VCaP (cell line): Measurements from ENCODE around the gene MGLL.

Experiments
- H3K27ac ChIP-seq: fragments of 450-650 bp; 2 replicates; pipeline ENCODE4 v1.5.1; 2017
- CTCF ChIP-seq: fragments of 450-650 bp; conservative IDR thresholded peaks from 2 replicates; pipeline ENCODE4 v1.5.1; 2017; ENCODE audit warnings: mild to moderate bottlenecking, moderate library complexity

Gene MGLL

GRCh38 chr3:127734754-127735473, 87.4 kb downstream of the MGLL start:
- no peak for TF ChIP-seq CTCF
- peak overlapping the region; percentile 98 for H3K27ac ChIP-seq

- no peak for TF ChIP-seq CTCF
- peak overlapping the region; percentile 98; the same call in 1 of the 2 replicates for H3K27ac ChIP-seq
These were observed 88.1 kb downstream of the MGLL start for GRCh38 chr3:127734181-127734720.

- TF ChIP-seq CTCF = no peak
- H3K27ac ChIP-seq = no peak overlapping the region
These were observed 88.5 kb downstream of the MGLL start for GRCh38 chr3:127733781-127734180.

GRCh38 chr3:127732879-127733350, 89.4 kb downstream of the MGLL start:
- no peak for TF ChIP-seq CTCF
- H3K27ac ChIP-seq = no peak overlapping the region

GRCh38 chr3:127732303-127732702, 90.0 kb downstream of the MGLL start:
- H3K27ac ChIP-seq = no peak overlapping the region; the same call in 1 of the 2 replicates
- TF ChIP-seq CTCF = no peak

GRCh38 chr3:127731546-127732289, 90.6 kb downstream of the MGLL start:
- TF ChIP-seq CTCF = no peak
- H3K27ac ChIP-seq = no peak overlapping the region; the same call in 1 of the 2 replicates

- TF ChIP-seq CTCF = no peak
- no peak overlapping the region for H3K27ac ChIP-seq
These were observed 91.5 kb downstream of the MGLL start for GRCh38 chr3:127730666-127731295.
